Measurements from ENCODE around the gene KLHL7. TPM values are rescaled to one million over a fixed set of nuclear protein-coding genes. Genes with fewer than 3 reads are reported as not detected.
A peak's percentile ranks its signal among the peaks of the same experiment; 100 is the strongest.
"Not testable (repeated sequence)": the region's sequence is repeated elsewhere in the genome, so short reads cannot be mapped to it uniquely, and the experiment has no call there.

Gene KLHL7
- total RNA-seq, 1 experiment from 2014 or later = 35.2 TPM

DNA sequence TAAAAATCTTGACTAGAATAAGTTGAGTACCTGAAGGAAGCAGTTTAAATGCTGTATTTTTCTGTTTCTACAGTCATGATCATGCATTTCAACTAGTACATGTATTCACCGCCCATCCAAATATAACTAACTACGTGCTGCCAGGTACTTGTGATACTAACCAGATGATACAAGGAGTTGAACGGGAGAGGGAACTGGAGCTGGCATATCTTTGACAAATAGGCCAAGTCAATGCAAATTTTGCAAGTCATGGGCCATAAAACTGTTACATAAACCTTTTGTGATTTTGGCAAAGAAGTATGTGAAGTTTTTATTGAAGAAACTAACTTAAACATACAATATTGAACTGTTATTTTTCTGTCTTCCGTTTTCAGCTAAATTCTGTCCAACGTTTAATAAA is 90.7 kb downstream of the KLHL7 start:
- intact Hi-C loops (cut with micrococcal nuclease; ENCODE audit: unreplicated experiment) = no loop called here
- Mint-ChIP-seq H3K27ac (ENCODE audit: unreplicated experiment) (no peak overlapping the region), H3K4me3 (ENCODE audit: low read depth, unreplicated experiment) (no peak overlapping the region), H3K4me1 (ENCODE audit: low read depth, unreplicated experiment) (no peaks in the 10 kb centered on the region), H3K27me3 (ENCODE audit: unreplicated experiment) (no peaks in the 10 kb centered on the region), H3K36me3 (ENCODE audit: insufficient read depth, unreplicated experiment) (peaks cover 37% of the 10 kb centered on the region), H3K9me3 (ENCODE audit: low read depth, unreplicated experiment) (no peaks in the 10 kb centered on the region)
- no TSS peak for BruUV-seq (replicated peaks)
- TF ChIP-seq, protein P1, sequence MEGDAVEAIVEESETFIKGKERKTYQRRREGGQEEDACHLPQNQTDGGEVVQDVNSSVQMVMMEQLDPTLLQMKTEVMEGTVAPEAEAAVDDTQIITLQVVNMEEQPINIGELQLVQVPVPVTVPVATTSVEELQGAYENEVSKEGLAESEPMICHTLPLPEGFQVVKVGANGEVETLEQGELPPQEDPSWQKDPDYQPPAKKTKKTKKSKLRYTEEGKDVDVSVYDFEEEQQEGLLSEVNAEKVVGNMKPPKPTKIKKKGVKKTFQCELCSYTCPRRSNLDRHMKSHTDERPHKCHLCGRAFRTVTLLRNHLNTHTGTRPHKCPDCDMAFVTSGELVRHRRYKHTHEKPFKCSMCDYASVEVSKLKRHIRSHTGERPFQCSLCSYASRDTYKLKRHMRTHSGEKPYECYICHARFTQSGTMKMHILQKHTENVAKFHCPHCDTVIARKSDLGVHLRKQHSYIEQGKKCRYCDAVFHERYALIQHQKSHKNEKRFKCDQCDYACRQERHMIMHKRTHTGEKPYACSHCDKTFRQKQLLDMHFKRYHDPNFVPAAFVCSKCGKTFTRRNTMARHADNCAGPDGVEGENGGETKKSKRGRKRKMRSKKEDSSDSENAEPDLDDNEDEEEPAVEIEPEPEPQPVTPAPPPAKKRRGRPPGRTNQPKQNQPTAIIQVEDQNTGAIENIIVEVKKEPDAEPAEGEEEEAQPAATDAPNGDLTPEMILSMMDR (IDR thresholded peaks at IDR 0.05; ENCODE audit: unreplicated experiment) = no peak
- DNase-seq = no peak
- CTCF ChIA-PET = no interaction called here

DNA sequence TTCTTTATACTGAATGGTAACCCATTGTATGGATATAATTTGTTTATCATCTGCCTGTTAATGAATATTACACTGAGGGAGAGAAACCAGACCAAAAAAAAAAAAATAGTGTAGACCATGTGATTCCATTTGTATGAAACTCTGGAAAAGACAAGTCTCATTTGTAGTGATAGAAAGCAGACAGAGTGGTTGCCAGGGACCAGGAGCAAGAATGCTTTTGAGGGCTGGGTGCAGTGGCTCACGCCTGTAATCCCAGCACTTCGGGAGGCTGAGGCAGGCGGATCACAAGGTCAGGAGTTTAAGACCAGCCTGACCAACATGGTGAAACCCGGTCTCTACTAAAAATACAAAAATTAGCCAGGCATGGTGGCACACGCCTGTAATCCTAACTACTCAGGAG is 92.2 kb downstream of the KLHL7 start:
- CTCF ChIA-PET; H3K9me3 Mint-ChIP-seq (ENCODE audit: low read depth, unreplicated experiment); DNase-seq; H3K4me1 Mint-ChIP-seq (ENCODE audit: low read depth, unreplicated experiment); H3K27ac Mint-ChIP-seq (ENCODE audit: unreplicated experiment); H3K4me3 Mint-ChIP-seq (ENCODE audit: low read depth, unreplicated experiment); BruUV-seq (replicated peaks); intact Hi-C loops (cut with micrococcal nuclease; ENCODE audit: unreplicated experiment); H3K27me3 Mint-ChIP-seq (ENCODE audit: unreplicated experiment): not testable (repeated sequence)
- H3K36me3 Mint-ChIP-seq (ENCODE audit: insufficient read depth, unreplicated experiment) = peaks cover 44% of the 10 kb centered on the region

DNA sequence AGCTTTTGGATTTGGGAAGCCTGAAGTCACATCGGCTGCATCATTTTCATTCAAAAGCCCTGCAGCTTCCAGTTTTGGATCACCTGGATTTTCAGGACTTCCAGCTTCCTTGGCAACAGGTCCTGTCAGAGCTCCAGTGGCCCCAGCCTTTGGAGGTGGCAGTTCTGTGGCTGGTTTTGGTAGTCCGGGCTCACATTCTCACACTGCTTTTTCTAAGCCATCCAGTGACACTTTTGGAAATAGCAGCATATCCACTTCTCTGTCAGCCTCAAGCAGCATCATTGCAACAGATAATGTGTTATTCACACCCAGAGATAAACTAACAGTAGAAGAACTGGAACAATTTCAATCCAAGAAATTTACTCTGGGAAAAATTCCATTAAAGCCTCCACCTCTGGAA is 94.7 kb downstream of the KLHL7 start:
- Mint-ChIP-seq H3K27ac (ENCODE audit: unreplicated experiment) (no peak overlapping the region), H3K27me3 (ENCODE audit: unreplicated experiment) (peaks cover 3% of the 10 kb centered on the region), H3K4me3 (ENCODE audit: low read depth, unreplicated experiment) (no peak overlapping the region), H3K36me3 (ENCODE audit: insufficient read depth, unreplicated experiment) (peaks cover 40% of the 10 kb centered on the region), H3K4me1 (ENCODE audit: low read depth, unreplicated experiment) (no peaks in the 10 kb centered on the region), H3K9me3 (ENCODE audit: low read depth, unreplicated experiment) (no peaks in the 10 kb centered on the region)
- DNase-seq = no peak
- CTCF ChIA-PET = no interaction called here
- intact Hi-C loops (cut with micrococcal nuclease; ENCODE audit: unreplicated experiment) = no loop called here
- TF ChIP-seq, protein P1 (IDR thresholded peaks at IDR 0.05; ENCODE audit: unreplicated experiment) = no peak
- BruUV-seq (replicated peaks) = no TSS peak

DNA sequence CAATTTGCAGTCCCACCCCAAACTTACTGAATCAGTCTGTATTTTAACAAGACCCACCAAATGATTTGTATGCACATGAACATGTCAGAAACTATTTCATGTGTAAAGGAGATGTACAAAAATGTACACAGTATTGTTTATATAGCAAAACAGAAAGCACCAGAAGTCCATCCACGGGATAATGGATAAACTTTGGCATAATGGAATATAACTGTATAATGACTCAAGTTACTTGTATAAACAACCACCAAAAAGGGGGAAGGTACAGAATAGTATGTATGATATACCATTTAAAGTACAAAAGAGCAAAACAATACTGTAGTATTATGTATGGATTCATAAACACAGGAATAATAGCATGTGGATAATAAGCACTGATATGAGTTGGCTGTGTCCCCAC is 98.7 kb downstream of the KLHL7 start:
- DNase-seq = no peak
- H3K4me3 Mint-ChIP-seq (ENCODE audit: low read depth, unreplicated experiment) = no peak overlapping the region
- no peaks in the 10 kb centered on the region for H3K9me3 Mint-ChIP-seq (ENCODE audit: low read depth, unreplicated experiment)
- no TSS peak for BruUV-seq (replicated peaks)
- intact Hi-C loops (cut with micrococcal nuclease; ENCODE audit: unreplicated experiment) = no loop called here
- no peak overlapping the region for H3K27ac Mint-ChIP-seq (ENCODE audit: unreplicated experiment)
- TF ChIP-seq, protein P1 (IDR thresholded peaks at IDR 0.05; ENCODE audit: unreplicated experiment) = no peak
- no peaks in the 10 kb centered on the region for H3K4me1 Mint-ChIP-seq (ENCODE audit: low read depth, unreplicated experiment)
- CTCF ChIA-PET = no interaction called here
- peaks cover 37% of the 10 kb centered on the region for H3K27me3 Mint-ChIP-seq (ENCODE audit: unreplicated experiment)
- peaks cover 30% of the 10 kb centered on the region for H3K36me3 Mint-ChIP-seq (ENCODE audit: insufficient read depth, unreplicated experiment)

DNA sequence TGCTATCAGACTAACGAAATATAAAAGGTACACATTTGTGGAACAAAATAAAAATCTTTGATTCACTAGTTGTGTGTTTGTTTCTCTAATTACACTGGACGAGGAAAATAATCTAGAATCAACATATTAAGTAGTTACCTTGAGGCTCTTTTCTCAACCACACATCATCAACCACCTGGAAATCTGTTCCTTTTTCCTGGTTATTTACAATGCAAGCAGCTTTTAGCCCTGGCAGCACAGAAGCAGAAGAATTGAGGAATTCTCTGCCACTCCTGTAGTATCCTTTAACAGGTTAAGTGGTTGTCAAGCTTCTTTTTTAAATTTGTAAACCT is 100.0 kb downstream of the KLHL7 start:
- no peaks in the 10 kb centered on the region for H3K4me1 Mint-ChIP-seq (ENCODE audit: low read depth, unreplicated experiment)
- no TSS peak for BruUV-seq (replicated peaks)
- CTCF ChIA-PET = interaction anchor here (0.6 kb wide), 1 partner anchor 236 kb away, joined by 3 read pairs; no protein-coding TSS in a partner anchor
- intact Hi-C loops (cut with micrococcal nuclease; ENCODE audit: unreplicated experiment) = no loop called here
- H3K36me3 Mint-ChIP-seq (ENCODE audit: insufficient read depth, unreplicated experiment) = peaks cover 20% of the 10 kb centered on the region
- no peak for DNase-seq
- H3K9me3 Mint-ChIP-seq (ENCODE audit: low read depth, unreplicated experiment) = no peaks in the 10 kb centered on the region
- H3K27me3 Mint-ChIP-seq (ENCODE audit: unreplicated experiment) = peaks cover 37% of the 10 kb centered on the region
- no peak overlapping the region for H3K27ac Mint-ChIP-seq (ENCODE audit: unreplicated experiment)
- H3K4me3 Mint-ChIP-seq (ENCODE audit: low read depth, unreplicated experiment) = peak overlapping the region; percentile 63
- TF ChIP-seq, protein P1 (IDR thresholded peaks at IDR 0.05; ENCODE audit: unreplicated experiment) = no peak
